Measurements from ENCODE around the gene ZBTB7C.

The ZBTB7C gene

GRCh38 chr18:48031641-48032040 is 377.5 kb downstream of the ZBTB7C start:
- H2AFZ ChIP-seq (ENCODE audit: low read depth, low read length, severe bottlenecking): no peak overlapping the region
- H3K9ac ChIP-seq (ENCODE audit: low read length): no peak overlapping the region
- H3K9me2 ChIP-seq (replicated peaks; ENCODE audit: insufficient read depth, low read length): no peaks in the 10 kb centered on the region
- no peaks in the 10 kb centered on the region for H3K9me3 ChIP-seq (ENCODE audit: insufficient read depth, low read length)
- no peak overlapping the region for H3K27ac ChIP-seq (ENCODE audit: low read depth, low read length)
- no peaks in the 10 kb centered on the region for H3K36me3 ChIP-seq (ENCODE audit: low read length)
- no peak overlapping the region for H3K4me3 ChIP-seq (ENCODE audit: insufficient read depth, low read length, poor library complexity, severe bottlenecking)
- H3K4me2 ChIP-seq (ENCODE audit: low read depth, low read length, poor library complexity, severe bottlenecking): no peak overlapping the region
- H3F3A ChIP-seq (ENCODE audit: insufficient read depth): no peaks in the 10 kb centered on the region
- H3K27me3 ChIP-seq (ENCODE audit: low read length): no peaks in the 10 kb centered on the region
- TF ChIP-seq CTCF (IDR thresholded peaks at IDR 0.05; ENCODE audit: insufficient read depth, low read length, poor library complexity, severe bottlenecking): no peak
- no peak for TF ChIP-seq EZH2phosphoT487 (conservative IDR thresholded peaks at IDR 0.05; ENCODE audit: low read length)
- H3K79me2 ChIP-seq (ENCODE audit: insufficient read depth, low read length): no peaks in the 10 kb centered on the region
- H4K20me1 ChIP-seq (ENCODE audit: low read depth, low read length): no peaks in the 10 kb centered on the region

- no peaks in the 10 kb centered on the region for H4K20me1 ChIP-seq (ENCODE audit: low read depth, low read length)
- no peak overlapping the region for H3K4me2 ChIP-seq (ENCODE audit: low read depth, low read length, poor library complexity, severe bottlenecking)
- no peak overlapping the region for H3K9ac ChIP-seq (ENCODE audit: low read length)
- no peak overlapping the region for H3K27ac ChIP-seq (ENCODE audit: low read depth, low read length)
- H3K4me3 ChIP-seq (ENCODE audit: insufficient read depth, low read length, poor library complexity, severe bottlenecking): no peak overlapping the region
- H3K36me3 ChIP-seq (ENCODE audit: low read length): no peaks in the 10 kb centered on the region
- H2AFZ ChIP-seq (ENCODE audit: low read depth, low read length, severe bottlenecking): no peak overlapping the region
- no peaks in the 10 kb centered on the region for H3K9me3 ChIP-seq (ENCODE audit: insufficient read depth, low read length)
- no peaks in the 10 kb centered on the region for H3K79me2 ChIP-seq (ENCODE audit: insufficient read depth, low read length)
- TF ChIP-seq EZH2phosphoT487 (conservative IDR thresholded peaks at IDR 0.05; ENCODE audit: low read length): no peak
- peak; percentile 92 for TF ChIP-seq CTCF (IDR thresholded peaks at IDR 0.05; ENCODE audit: insufficient read depth, low read length, poor library complexity, severe bottlenecking)
- H3K9me2 ChIP-seq (replicated peaks; ENCODE audit: insufficient read depth, low read length): no peaks in the 10 kb centered on the region
- H3F3A ChIP-seq (ENCODE audit: insufficient read depth): no peaks in the 10 kb centered on the region
- H3K27me3 ChIP-seq (ENCODE audit: low read length): no peaks in the 10 kb centered on the region
Observed at GRCh38 chr18:48030616-48031480, 378.3 kb downstream of the ZBTB7C start.

- no peaks in the 10 kb centered on the region for H3K79me2 ChIP-seq (ENCODE audit: insufficient read depth, low read length)
- no peak overlapping the region for H3K27ac ChIP-seq (ENCODE audit: low read depth, low read length)
- H3K36me3 ChIP-seq (ENCODE audit: low read length): no peaks in the 10 kb centered on the region
- no peak overlapping the region for H2AFZ ChIP-seq (ENCODE audit: low read depth, low read length, severe bottlenecking)
- H4K20me1 ChIP-seq (ENCODE audit: low read depth, low read length): no peaks in the 10 kb centered on the region
- no peak overlapping the region for H3K4me3 ChIP-seq (ENCODE audit: insufficient read depth, low read length, poor library complexity, severe bottlenecking)
- H3K27me3 ChIP-seq (ENCODE audit: low read length): no peaks in the 10 kb centered on the region
- no peaks in the 10 kb centered on the region for H3K9me3 ChIP-seq (ENCODE audit: insufficient read depth, low read length)
- no peak overlapping the region for H3K4me2 ChIP-seq (ENCODE audit: low read depth, low read length, poor library complexity, severe bottlenecking)
- H3F3A ChIP-seq (ENCODE audit: insufficient read depth): no peaks in the 10 kb centered on the region
- no peak overlapping the region for H3K9ac ChIP-seq (ENCODE audit: low read length)
- no peaks in the 10 kb centered on the region for H3K9me2 ChIP-seq (replicated peaks; ENCODE audit: insufficient read depth, low read length)
- TF ChIP-seq EZH2phosphoT487 (conservative IDR thresholded peaks at IDR 0.05; ENCODE audit: low read length) (no peak), CTCF (IDR thresholded peaks at IDR 0.05; ENCODE audit: insufficient read depth, low read length, poor library complexity, severe bottlenecking) (no peak)
Observed at GRCh38 chr18:48029296-48029986, 379.7 kb downstream of the ZBTB7C start.

Data from SU-DHL-6 (cell line).